Esophagus muscularis mucosa (tissue), 4 donors: Measurements from ENCODE around the gene PCED1A.

ENCODE experiments used
- EP300 ChIP-seq: sonication (generic); formaldehyde crosslinking; IDR thresholded peaks from one replicate; pipeline ENCODE4 v1.6.1; 2017; ENCODE audit warnings: antibody characterized with exemption
- POLR2A ChIP-seq: fragments of 450-650 bp; IDR thresholded peaks from one replicate; pipeline ENCODE4 v1.6.1; 2017; ENCODE audit warnings: antibody characterized with exemption, moderate library complexity, mild to moderate bottlenecking, low read depth
- POLR2AphosphoS5 ChIP-seq, 2 donors: sonication (generic); formaldehyde crosslinking; IDR thresholded peaks; one replicate each; pipeline ENCODE4 v1.6.1; 2017; ENCODE audit warnings: antibody characterized with exemption in 2 of 2
- TF ChIP-seq, protein P1 (sequence below), 3 experiments: fragments of 200-600 bp in 2 of 3; fragments of 450-650 bp in 1 of 3; sonication (generic) in 2 of 3; IDR thresholded peaks; one replicate each; pipeline ENCODE4 v1.5.1; 2017 to 2019; ENCODE audit warnings: antibody characterized with exemption in 3 of 3, mild to moderate bottlenecking in 2 of 3, moderate library complexity in 1 of 3

DNA sequence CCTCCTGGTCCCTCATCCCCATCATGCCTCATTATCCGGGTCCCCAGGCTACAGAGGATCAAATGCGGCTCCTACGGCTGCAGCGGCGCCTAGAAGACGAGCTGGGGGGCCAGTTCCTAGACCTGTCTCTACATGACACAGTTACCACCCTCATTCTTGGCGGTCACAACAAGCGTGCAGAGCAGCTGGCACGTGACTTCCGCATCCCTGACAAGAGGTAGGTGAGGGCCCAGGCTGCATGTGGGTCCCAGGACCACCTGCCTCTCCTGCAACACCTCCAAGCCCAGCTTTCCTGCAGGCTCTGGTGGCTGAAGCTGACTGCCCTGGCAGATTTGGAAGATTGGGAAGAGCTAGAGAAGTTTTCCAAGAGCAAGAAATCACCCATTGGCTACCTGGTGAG is 24.6 kb upstream of the PCED1A start:
- TF ChIP-seq, protein P1, sequence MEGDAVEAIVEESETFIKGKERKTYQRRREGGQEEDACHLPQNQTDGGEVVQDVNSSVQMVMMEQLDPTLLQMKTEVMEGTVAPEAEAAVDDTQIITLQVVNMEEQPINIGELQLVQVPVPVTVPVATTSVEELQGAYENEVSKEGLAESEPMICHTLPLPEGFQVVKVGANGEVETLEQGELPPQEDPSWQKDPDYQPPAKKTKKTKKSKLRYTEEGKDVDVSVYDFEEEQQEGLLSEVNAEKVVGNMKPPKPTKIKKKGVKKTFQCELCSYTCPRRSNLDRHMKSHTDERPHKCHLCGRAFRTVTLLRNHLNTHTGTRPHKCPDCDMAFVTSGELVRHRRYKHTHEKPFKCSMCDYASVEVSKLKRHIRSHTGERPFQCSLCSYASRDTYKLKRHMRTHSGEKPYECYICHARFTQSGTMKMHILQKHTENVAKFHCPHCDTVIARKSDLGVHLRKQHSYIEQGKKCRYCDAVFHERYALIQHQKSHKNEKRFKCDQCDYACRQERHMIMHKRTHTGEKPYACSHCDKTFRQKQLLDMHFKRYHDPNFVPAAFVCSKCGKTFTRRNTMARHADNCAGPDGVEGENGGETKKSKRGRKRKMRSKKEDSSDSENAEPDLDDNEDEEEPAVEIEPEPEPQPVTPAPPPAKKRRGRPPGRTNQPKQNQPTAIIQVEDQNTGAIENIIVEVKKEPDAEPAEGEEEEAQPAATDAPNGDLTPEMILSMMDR (IDR thresholded peaks at IDR 0.05): no peak
- TF ChIP-seq POLR2A: no peak
- TF ChIP-seq POLR2AphosphoS5 (IDR thresholded peaks at IDR 0.05): no peak
- no peak for TF ChIP-seq EP300
